Colonic mucosa (tissue), 4 donors: ENCODE data around the gene STAC3. TPM values are rescaled to one million over a fixed set of nuclear protein-coding genes. Genes with fewer than 3 reads are reported as not detected.

Experiments used
- DNase-seq: peaks from one replicate; pipeline ENCODE4 v3.0.0-alpha.2; 2020
- H3K27ac ChIP-seq: fragments of 200-600 bp; one replicate; pipeline ENCODE4 v1.8.0; 2021
- H3K27me3 ChIP-seq: fragments of 200-600 bp; one replicate; pipeline ENCODE4 v1.8.0; 2021
- H3K36me3 ChIP-seq: fragments of 200-600 bp; one replicate; pipeline ENCODE4 v1.8.0; 2021
- H3K4me1 ChIP-seq: fragments of 200-600 bp; one replicate; pipeline ENCODE4 v1.8.0; 2021; ENCODE audit warnings: mild to moderate bottlenecking
- H3K4me3 ChIP-seq: fragments of 200-600 bp; one replicate; pipeline ENCODE4 v1.8.0; 2021
- H3K9ac ChIP-seq, 2 donors: one replicate each; pipeline ENCODE4 v1.7.0; 2013; ENCODE audit warnings: control low read depth in 2 of 2, low read depth in 2 of 2, low read length in 2 of 2
- H3K9me3 ChIP-seq: fragments of 200-600 bp; one replicate; pipeline ENCODE4 v1.8.0; 2021
- intact Hi-C: fragments of 100-400 bp; cut with DNase I; formaldehyde crosslinking; loops from one replicate; pipeline ENCODE4 v1.14.1; 2022
- total RNA-seq, 2 donors: library from RNA; stranded (reverse); fragmentation: NEBNext Ultra II Directional in 1 of 2; extraction: Animal tissue kit (Norgen Biotek cat#: 25700) in 1 of 2; gene quantifications; one replicate each; pipeline ENCODE4 v1.2.1, GENCODE V29; 2021
- TF ChIP-seq, protein P1 (sequence below): fragments of 200-600 bp; IDR thresholded peaks from one replicate; pipeline ENCODE4 v1.8.0; 2022; ENCODE audit warnings: antibody characterized with exemption, mild to moderate bottlenecking
- donor health status: healthy.
- donor health status: DM: no; HTN: no; CAD: no.
- donor health status: DM: no; HTN: no; CAD: no.

Gene STAC3
- total RNA-seq, 2 donors from 2014 or later, result 1.9 to 2.7 TPM

DNA sequence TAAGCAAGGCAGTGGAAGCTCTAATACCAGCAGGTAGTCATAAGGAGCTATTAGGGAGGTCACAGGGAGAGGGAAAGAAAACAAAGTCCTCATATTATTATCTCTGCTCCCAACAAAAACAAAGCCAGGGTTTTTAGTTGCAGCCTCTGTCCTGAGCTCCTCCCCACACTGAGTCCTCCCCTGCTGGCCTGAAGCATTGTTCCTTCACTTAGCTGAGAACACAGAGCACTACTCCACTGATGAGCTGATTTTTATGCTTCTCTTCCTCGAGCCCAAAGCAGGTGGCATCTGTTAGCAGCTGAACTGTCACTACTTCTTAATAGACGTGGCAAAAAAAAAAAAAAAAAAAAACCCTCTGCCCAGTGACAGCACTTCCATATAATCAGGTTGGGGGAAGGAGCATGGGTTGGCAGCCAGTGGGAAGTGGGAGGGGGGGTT, 10.5 kb upstream of the STAC3 start:
- intact Hi-C loops, result loop anchor here (5.0 kb wide), 1 partner anchor 191 kb away; no protein-coding TSS in a partner anchor
- no peak overlapping the region for H3K27ac ChIP-seq
- H3K36me3 ChIP-seq, result no peaks in the 10 kb centered on the region
- no peaks in the 10 kb centered on the region for H3K4me1 ChIP-seq
- H3K27me3 ChIP-seq, result no peaks in the 10 kb centered on the region
- TF ChIP-seq, protein P1, sequence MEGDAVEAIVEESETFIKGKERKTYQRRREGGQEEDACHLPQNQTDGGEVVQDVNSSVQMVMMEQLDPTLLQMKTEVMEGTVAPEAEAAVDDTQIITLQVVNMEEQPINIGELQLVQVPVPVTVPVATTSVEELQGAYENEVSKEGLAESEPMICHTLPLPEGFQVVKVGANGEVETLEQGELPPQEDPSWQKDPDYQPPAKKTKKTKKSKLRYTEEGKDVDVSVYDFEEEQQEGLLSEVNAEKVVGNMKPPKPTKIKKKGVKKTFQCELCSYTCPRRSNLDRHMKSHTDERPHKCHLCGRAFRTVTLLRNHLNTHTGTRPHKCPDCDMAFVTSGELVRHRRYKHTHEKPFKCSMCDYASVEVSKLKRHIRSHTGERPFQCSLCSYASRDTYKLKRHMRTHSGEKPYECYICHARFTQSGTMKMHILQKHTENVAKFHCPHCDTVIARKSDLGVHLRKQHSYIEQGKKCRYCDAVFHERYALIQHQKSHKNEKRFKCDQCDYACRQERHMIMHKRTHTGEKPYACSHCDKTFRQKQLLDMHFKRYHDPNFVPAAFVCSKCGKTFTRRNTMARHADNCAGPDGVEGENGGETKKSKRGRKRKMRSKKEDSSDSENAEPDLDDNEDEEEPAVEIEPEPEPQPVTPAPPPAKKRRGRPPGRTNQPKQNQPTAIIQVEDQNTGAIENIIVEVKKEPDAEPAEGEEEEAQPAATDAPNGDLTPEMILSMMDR, result no peak
- no peak for DNase-seq
- H3K9ac ChIP-seq, result no peak overlapping the region
- H3K9me3 ChIP-seq, result no peaks in the 10 kb centered on the region
- H3K4me3 ChIP-seq, result no peak overlapping the region

DNA sequence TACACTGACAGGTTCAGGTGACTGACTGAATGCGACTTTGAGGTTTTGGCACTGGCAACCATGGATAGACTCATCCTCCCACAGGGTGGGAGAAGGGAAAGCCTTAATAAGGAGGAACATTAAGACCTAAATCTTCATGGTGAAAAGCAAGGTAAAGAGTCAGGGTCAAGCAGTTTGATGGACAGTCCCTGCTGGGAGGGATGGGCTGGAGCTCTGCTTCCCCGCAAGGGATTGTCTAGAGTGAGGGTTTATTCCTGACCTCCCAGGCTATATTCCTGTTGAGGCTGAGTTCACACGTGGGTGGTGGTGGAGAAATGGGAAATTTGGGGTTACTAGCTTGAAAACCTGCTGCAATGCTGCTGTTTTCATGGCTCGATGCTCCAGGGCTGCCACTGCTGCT, 9.4 kb upstream of the STAC3 start:
- intact Hi-C loops, result loop anchor here (5.0 kb wide), 1 partner anchor 192 kb away; no protein-coding TSS in a partner anchor

DNA sequence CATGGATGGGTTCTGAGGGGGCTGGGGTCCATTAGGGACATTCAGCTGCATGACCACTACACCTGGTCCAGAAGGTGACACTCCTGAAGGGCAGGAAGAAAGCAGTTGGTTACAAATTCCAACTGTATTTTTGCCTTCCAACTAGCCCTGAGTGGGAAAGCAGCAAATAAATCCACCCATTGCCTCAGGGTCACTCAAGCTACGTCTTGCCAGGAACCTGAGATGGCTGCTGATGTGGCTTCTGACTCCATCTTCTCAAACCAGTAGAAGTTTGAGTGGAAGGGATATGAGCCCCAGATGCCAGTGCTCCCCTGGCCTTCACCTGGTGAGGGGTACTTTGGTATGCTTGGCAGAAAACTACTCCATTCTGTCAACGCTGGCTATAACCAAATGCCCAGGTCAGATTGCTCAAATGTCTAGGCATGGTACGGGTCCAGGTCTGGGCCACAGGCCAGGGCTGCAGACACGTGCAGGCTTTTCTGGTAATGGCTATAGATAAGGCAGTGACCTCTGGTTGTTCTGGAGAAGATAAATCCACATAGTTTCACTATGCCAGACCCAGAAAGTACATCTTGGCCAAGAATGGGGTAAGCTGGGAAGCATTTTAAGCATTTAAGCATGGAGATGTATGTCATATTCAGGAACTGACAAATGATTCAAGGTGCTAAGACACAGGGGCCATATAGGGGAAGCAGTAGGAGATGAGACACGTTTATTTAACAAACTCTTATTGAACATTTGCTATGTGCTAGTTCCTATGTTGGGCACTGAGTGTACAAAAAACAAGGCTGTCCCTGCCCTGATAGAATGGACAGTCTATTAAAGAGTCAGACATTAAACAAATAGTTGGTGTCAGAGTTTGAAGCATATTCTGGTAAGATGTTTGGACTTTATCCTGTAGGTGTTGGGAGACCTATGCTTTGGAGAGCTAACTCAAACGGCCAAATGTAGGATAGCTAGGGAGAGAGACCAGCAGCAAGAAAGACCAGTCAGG, 8.3 kb upstream of the STAC3 start:
- DNase-seq, result no peak
- H3K27me3 ChIP-seq, result no peaks in the 10 kb centered on the region
- intact Hi-C loops, result no loop called here
- no peaks in the 10 kb centered on the region for H3K36me3 ChIP-seq
- H3K27ac ChIP-seq, result no peak overlapping the region
- H3K9me3 ChIP-seq, result no peaks in the 10 kb centered on the region
- TF ChIP-seq, protein P1, result no peak
- H3K4me1 ChIP-seq, result no peaks in the 10 kb centered on the region
- H3K9ac ChIP-seq, result no peak overlapping the region
- no peak overlapping the region for H3K4me3 ChIP-seq

More for the DNA sequence above, 9.4 kb upstream of the STAC3 start:
- no peak for DNase-seq
- no peak overlapping the region for H3K9ac ChIP-seq
- H3K4me1 ChIP-seq, result no peaks in the 10 kb centered on the region
- H3K27me3 ChIP-seq, result no peaks in the 10 kb centered on the region
- TF ChIP-seq, protein P1, result no peak
- no peaks in the 10 kb centered on the region for H3K9me3 ChIP-seq
- H3K36me3 ChIP-seq, result no peaks in the 10 kb centered on the region
- no peak overlapping the region for H3K4me3 ChIP-seq
- H3K27ac ChIP-seq, result no peak overlapping the region

DNA sequence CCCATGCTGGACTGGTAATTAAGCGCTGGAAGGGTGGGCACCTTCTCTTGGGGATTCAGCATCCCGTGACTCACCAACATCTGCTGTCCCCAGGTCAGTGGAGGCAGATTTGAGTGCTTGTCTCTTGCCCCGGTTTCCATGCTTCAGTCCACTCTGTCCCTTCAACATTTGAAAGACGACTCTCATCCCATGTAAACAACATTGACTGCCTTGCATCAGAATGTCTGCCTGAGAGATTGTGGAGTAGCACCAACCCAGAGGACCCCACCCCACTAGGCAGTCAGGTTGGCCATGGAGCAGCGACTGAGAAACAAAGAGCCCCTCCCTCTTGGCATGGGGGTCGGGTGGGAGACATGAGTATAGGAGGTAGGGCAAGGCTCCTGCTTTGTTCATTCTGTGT, 4.9 kb upstream of the STAC3 start:
- Histone ChIP-seq H3K27me3 (no peaks in the 10 kb centered on the region), H3K4me3 (no peak overlapping the region), H3K9me3 (no peaks in the 10 kb centered on the region), H3K36me3 (no peaks in the 10 kb centered on the region), H3K9ac (no peak overlapping the region), H3K27ac (no peak overlapping the region), H3K4me1 (no peaks in the 10 kb centered on the region)
- no peak for DNase-seq
- TF ChIP-seq, protein P1, result no peak
- intact Hi-C loops, result no loop called here

DNA sequence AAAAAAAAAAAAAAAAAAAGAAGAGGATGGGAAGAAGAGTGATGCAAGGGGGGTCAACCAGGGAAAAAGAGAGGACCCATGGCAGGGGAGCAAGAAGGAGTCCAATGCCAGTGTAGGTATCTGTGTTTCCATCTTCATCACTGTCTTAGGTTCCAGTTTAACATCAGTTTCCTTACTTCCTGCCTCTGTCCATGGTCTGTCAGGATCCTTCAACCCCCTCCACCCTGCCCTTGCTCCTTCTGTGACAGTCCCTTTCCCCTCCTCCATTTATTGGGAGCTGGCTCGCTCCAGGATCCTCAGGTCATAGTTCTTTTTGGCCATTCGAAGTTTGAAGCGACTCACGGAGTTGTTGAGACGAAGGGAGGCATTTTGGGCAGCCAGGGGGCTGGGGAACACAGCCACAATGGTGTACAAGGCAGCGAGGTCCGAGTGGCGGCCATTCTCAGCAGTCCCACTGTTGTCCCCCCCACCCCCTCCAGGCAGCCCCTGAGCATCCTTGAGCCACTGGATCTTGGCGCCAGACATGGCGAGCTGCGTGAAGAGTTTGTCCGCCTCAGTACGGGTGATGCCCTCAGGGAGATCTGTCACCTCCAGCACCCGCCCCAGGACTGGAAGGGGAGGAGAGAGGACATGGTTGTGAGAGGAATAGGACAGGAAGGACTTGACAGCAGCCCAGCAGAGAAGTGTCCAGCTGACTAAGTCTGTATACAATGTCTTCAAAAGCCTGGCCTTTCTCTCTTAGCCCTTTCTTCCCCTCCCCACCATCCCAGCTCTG, 3.7 kb upstream of the STAC3 start:
- no peaks in the 10 kb centered on the region for H3K36me3 ChIP-seq

More for the DNA sequence above, 3.7 kb upstream of the STAC3 start:
- Histone ChIP-seq H3K4me1 (no peaks in the 10 kb centered on the region), H3K27ac (no peak overlapping the region), H3K4me3 (no peak overlapping the region), H3K9me3 (no peaks in the 10 kb centered on the region), H3K27me3 (no peaks in the 10 kb centered on the region), H3K9ac (no peak overlapping the region)
- TF ChIP-seq, protein P1, result no peak
- intact Hi-C loops, result no loop called here
- no peak for DNase-seq
